Uterus (tissue), 4 donors: ENCODE results near the gene MARCO. TPM values are rescaled to one million over a fixed set of nuclear protein-coding genes. Genes with fewer than 3 reads are reported as not detected.

Experiments
- DNase-seq, 2 donors: peaks; one replicate each; pipeline ENCODE4 v3.0.0-alpha.2; 2019 to 2020
- H3K27ac ChIP-seq, 2 donors: fragments of 200-600 bp; sonication (generic); 1 replicate in 1 of 2; 2 replicates in 1 of 2; pipeline ENCODE4 v1.5.1; 2016 to 2018
- H3K27me3 ChIP-seq, 2 donors: fragments of 200-600 bp; sonication (generic); one replicate each; pipeline ENCODE4 v1.5.1; 2018 to 2019; ENCODE audit warnings: control low read depth in 1 of 2
- H3K36me3 ChIP-seq, 2 donors: fragments of 200-600 bp; sonication (generic); one replicate each; pipeline ENCODE4 v1.5.1; 2019; ENCODE audit warnings: control low read depth in 1 of 2
- H3K4me1 ChIP-seq, 2 donors: fragments of 200-600 bp; sonication (generic); one replicate each; pipeline ENCODE4 v1.5.1; 2018 to 2019; ENCODE audit warnings: control low read depth in 1 of 2
- H3K4me3 ChIP-seq, 2 donors: fragments of 200-600 bp; sonication (generic); 1 replicate in 1 of 2; 2 replicates in 1 of 2; pipeline ENCODE4 v1.5.1; 2018 to 2019; ENCODE audit warnings: mild to moderate bottlenecking in 1 of 2
- H3K9me3 ChIP-seq, 2 donors: fragments of 200-600 bp; sonication (generic); one replicate each; pipeline ENCODE4 v1.5.1; 2019; ENCODE audit warnings: control low read depth in 1 of 2
- CTCF ChIP-seq, 4 experiments: fragments of 200-600 bp in 2 of 4; fragments of 450-650 bp in 2 of 4; sonication (generic) in 2 of 4; IDR thresholded peaks; one replicate each; pipeline ENCODE4 v1.5.1; 2016 to 2019; ENCODE audit warnings: antibody characterized with exemption in 4 of 4, mild to moderate bottlenecking in 2 of 4, moderate library complexity in 1 of 4
- POLR2A ChIP-seq, 2 donors: fragments of 450-650 bp; IDR thresholded peaks; one replicate each; pipeline ENCODE4 v1.6.1; 2016; ENCODE audit warnings: antibody characterized with exemption in 2 of 2, mild to moderate bottlenecking in 1 of 2, moderate library complexity in 1 of 2
- intact Hi-C: fragments of 100-400 bp; cut with DNase I; formaldehyde crosslinking; loops from one replicate; pipeline ENCODE4 v1.15.1; 2023; ENCODE audit warnings: low total_unique reads
- total RNA-seq, 4 donors: library from RNA; depleted of rRNA in 3 of 4; stranded (reverse); fragments of >200 nt in 3 of 4; gene quantifications; one replicate each; pipeline versions ENCODE4 v1.1.0 to v1.2.4, GENCODE V29; 2014 to 2023
- donor health status: DM: yes; HTN: yes; CAD: no.

The MARCO gene
- total RNA-seq, 4 donors from 2014 or later: 2.1 to 2.3 TPM; not detected in 2

GRCh38 chr2:118990757-118991545, 49.0 kb downstream of the MARCO start:
- Histone ChIP-seq H3K36me3 (no peaks in the 10 kb centered on the region), H3K27me3 (no peaks in the 10 kb centered on the region), H3K4me1 (no peaks in the 10 kb centered on the region), H3K9me3 (no peaks in the 10 kb centered on the region), H3K4me3 (no peak overlapping the region), H3K27ac (no peak overlapping the region)
- no peak for DNase-seq
- TF ChIP-seq POLR2A (IDR thresholded peaks at IDR 0.05): no peak
- TF ChIP-seq CTCF (IDR thresholded peaks at IDR 0.05): no peak
- intact Hi-C loops: no loop called here

GRCh38 chr2:118991554-118991953, 49.6 kb downstream of the MARCO start:
- Histone ChIP-seq H3K4me1 (no peaks in the 10 kb centered on the region), H3K9me3 (no peaks in the 10 kb centered on the region), H3K27me3 (no peaks in the 10 kb centered on the region), H3K4me3 (no peak overlapping the region), H3K27ac (no peak overlapping the region), H3K36me3 (no peaks in the 10 kb centered on the region)
- no peak for TF ChIP-seq CTCF (IDR thresholded peaks at IDR 0.05)
- TF ChIP-seq POLR2A (IDR thresholded peaks at IDR 0.05): no peak
- intact Hi-C loops: no loop called here
- no peak for DNase-seq

- intact Hi-C loops: no loop called here
- no peaks in the 10 kb centered on the region for H3K4me1 ChIP-seq
- H3K27ac ChIP-seq: no peak overlapping the region
- no peaks in the 10 kb centered on the region for H3K9me3 ChIP-seq
- H3K36me3 ChIP-seq: no peaks in the 10 kb centered on the region
- H3K27me3 ChIP-seq: no peaks in the 10 kb centered on the region
- no peak overlapping the region for H3K4me3 ChIP-seq
- TF ChIP-seq POLR2A (IDR thresholded peaks at IDR 0.05): no peak
- TF ChIP-seq CTCF (IDR thresholded peaks at IDR 0.05): no peak
- DNase-seq: no peak
Measured at GRCh38 chr2:118992740-118993391, 50.9 kb downstream of the MARCO start.

- Histone ChIP-seq H3K9me3 (no peaks in the 10 kb centered on the region), H3K4me1 (no peaks in the 10 kb centered on the region), H3K4me3 (no peak overlapping the region), H3K27ac (no peak overlapping the region), H3K27me3 (no peaks in the 10 kb centered on the region), H3K36me3 (no peaks in the 10 kb centered on the region)
- DNase-seq: no peak
- TF ChIP-seq POLR2A (IDR thresholded peaks at IDR 0.05) (no peak), CTCF (IDR thresholded peaks at IDR 0.05) (no peak)
- intact Hi-C loops: no loop called here
Measured at GRCh38 chr2:118993392-118993752, 51.4 kb downstream of the MARCO start.

GRCh38 chr2:118994172-118994700, 52.2 kb downstream of the MARCO start:
- intact Hi-C loops: no loop called here
- TF ChIP-seq POLR2A (IDR thresholded peaks at IDR 0.05) (no peak), CTCF (IDR thresholded peaks at IDR 0.05) (no peak)
- H3K4me1 ChIP-seq: no peaks in the 10 kb centered on the region
- H3K9me3 ChIP-seq: no peaks in the 10 kb centered on the region
- no peaks in the 10 kb centered on the region for H3K27me3 ChIP-seq
- no peak overlapping the region for H3K4me3 ChIP-seq
- H3K36me3 ChIP-seq: no peaks in the 10 kb centered on the region
- DNase-seq: no peak
- H3K27ac ChIP-seq: no peak overlapping the region
